GM03348 (cell line): ENCODE measurements around the gene TAPBPL.
"Not testable (repeated sequence)": the region's sequence is repeated elsewhere in the genome, so short reads cannot be mapped to it uniquely, and the experiment has no call there.

ENCODE experiments used
- DNase-seq: peaks from one replicate; pipeline ENCODE4 v3.0.0; 2012; ENCODE audit warnings: low spot score

TAPBPL gene

DNA sequence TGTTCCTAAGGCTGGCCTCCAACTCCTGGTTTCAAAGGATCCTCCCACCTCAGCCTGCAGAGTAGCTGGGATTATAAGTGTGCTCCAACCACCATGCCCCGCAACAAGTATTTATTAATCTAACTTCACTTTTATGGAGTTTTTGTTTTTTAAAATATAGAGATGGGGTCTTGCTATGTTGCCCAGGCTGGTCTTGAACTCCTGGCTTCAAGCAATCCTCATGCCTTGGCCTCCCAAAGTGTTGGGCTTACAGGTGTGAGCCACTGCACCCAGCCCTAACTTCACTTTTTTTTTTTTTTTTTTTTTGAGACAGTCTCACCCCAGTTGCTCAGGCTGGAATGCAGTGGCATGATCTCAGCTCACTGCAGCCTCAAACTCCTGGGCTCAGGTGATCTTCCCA lies 38.8 kb downstream of the TAPBPL start:
- not testable (repeated sequence) for DNase-seq

DNA sequence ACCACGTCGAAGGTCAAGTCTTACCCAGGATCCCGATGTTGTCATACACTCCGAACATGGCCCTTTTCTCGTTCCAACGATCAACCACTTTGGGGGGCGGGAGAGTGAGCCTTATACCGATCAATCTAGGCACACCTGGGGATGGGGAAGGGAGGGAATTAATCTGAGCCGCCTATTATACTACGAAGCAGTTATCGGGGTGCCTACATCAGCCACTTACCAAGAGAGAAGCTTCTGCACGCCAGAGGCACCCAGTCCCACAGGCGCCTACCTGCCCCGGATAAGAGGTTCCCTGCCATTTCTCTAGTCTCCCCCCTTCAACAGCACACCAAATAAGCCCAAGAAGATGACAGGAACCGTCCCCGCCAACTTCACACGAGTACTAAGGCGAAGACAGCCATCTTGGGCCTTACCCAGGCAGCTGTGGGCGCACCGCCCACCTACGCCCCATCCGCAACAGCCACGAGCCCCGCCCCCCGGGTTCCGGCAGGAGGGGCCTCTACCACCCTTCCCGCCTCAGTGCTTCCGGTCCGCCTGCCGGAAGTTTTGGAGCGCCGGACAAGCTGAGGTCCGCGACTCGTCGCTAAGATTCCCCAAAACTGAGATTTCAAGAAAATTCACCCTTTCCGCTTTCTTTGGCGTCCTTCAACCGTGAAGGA lies 41.1 kb downstream of the TAPBPL start, which contains the start of gene MRPL51:
Gene MRPL51, minus strand, starts transcription at position 425 of the 659 bp plus-strand sequence. Its CDS starts 126 bp downstream, at position 299.
- peak; percentile 96 for DNase-seq

DNA sequence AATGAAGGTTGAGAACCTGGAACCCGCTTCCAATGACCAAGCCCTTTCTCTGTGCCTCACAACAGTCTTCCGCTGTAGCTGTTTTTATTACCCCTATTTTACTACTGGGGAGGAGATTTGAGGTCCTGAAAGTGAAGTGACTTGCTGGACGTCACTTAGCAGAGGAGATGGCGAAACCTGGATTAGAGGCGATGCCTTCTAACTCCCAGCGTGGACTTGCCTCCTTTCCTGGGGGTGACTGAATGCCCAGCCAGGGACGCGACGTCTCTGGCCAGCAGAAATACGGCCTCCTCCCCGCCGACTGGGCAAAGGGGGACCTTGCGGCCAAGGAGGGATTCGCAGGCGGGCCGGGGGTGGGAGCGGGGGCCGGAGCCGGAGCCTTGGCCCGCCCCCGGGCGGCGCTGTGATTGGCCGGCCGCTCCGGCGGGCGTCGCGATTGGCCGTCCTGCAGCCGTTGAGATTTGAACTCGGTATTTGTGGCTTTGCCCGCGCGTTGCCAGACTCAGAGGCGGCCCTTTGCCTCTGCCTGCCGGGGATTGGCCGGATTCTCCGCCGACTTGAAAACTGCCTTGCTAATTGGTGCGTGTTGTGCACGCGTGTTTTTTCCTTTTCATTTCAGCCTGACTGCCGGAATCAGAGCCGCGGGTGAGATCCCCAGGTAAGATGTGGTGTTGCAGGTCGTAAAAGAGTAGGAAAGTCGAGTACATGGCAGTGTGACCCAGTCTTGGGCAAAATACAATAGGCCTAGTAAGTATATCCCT lies 41.8 kb downstream of the TAPBPL start, which contains the start of gene NCAPD2:
Gene NCAPD2, plus strand, starts transcription at position 606 of the 761 bp plus-strand sequence. CDS start 997 bp downstream, outside the sequence.
- peak; percentile 99 for DNase-seq

DNA sequence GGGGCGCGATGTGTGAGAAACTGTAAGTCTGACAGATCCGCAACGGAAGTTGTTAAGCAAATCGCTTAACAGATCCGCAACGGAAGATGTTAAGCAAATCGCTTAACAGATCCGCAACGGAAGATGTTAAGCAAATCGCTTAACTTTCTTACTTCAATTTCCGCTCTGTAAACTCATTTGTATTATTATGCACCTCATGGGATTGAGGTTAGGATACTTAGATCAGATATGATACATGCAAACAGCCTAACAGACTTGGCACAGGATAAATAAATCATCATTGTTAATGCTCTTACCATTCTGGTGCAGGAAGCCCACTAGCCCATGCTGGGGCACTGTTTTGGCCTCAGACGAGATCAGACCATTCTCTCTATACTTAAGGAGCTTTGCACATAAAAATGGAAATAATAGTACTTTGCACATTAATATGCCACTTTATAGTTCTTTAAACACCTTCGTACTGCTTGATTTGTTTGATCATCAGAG lies 42.5 kb downstream of the TAPBPL start:
- no peak for DNase-seq

DNA sequence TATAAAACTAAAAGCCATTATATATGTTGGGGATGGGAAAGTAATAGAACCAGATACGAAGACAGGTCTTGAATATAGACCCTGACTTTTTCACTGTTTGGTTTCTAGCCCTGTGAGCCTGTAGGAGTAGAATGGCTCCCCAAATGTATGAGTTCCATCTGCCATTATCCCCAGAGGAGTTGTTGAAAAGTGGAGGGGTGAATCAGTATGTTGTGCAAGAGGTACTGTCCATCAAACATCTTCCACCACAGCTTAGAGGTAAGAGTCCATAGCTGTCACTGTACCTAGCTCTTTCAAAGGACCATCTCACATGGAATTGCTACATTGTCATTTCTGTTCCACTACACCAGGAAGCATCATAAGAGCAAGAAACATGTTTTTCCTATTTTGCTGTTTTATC lies 43.1 kb downstream of the TAPBPL start:
- no peak for DNase-seq

DNA sequence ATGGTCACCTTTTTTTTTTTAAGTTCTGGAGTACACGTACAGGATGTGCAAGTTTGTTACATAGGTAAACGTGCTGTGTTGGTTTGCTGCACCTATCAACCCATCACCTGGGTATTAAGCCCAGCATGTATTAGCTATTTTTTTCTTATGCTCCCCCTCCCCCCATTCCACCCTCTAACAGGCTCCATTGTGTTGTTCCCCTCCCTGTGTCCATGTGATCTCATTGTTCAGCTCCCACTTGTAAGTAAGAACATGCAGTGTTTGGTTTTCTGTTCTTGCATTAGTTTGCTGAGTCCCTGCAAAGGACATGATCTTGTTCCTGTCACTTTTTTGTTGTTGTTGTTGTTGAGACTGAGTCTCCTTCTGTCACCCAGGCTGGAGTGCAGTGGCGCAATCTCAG lies 45.4 kb downstream of the TAPBPL start:
- DNase-seq, result not testable (repeated sequence)

DNA sequence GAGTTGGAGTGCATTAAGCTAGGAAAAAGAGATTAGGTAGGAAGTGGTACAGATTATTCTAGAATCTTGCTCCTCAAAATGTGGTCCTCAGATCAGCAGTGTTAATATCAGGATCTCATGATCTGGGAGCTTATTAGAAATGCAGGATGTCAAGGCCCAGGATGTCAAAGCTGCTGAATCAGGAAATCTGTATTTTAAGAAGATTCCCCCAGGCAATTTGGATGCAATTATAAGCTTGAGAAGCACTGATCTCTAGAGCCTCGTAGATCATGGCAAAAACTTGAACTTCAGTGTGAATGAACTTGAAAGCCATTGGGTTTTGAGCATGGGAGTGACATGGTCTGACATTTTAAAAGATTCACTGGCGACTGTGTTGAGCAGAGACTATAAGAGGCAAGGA lies 48.6 kb downstream of the TAPBPL start:
- DNase-seq, result no peak

DNA sequence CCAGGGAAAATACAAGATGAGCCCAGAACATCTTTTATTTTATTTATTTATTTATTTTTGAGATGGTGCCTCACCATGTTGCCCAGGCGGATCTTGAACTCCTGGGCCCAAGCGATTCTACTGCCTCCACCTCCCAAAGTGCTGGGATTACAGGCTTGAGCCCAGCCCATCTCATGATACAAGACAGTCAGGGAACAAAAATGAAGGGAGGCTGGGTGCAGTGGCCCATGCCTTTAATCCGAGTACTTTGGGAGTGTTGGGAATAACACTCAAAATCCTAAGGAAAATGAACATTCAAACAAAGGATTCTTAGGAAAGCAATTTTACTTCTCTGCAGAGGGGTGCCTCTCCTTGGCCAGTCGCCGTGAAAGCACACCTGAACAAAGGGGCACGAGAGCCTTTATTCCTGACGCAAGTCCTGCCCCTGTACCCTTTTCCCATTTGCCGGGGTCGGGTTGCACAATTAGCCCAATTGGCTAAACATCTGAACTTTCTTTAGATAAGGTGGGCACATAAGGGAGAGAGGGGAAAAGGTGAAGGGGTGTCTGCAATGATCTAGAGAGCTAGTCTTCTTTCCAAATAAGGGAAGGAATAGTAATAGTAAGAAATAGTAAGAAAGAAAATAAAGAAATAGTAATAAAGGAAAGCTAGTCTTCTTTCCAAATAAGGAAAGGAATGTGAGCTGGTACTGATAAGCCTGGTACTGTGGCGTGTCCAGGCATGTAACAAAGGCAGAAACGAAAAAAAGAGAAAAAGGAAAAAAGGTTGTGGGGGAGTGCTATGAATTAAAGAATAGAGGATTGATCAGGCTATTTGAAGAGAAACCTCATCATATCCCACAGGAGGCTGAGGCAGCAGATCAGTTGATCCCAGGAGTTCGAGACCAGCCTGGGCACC lies 55.5 kb downstream of the TAPBPL start:
- DNase-seq, result no peak

DNA sequence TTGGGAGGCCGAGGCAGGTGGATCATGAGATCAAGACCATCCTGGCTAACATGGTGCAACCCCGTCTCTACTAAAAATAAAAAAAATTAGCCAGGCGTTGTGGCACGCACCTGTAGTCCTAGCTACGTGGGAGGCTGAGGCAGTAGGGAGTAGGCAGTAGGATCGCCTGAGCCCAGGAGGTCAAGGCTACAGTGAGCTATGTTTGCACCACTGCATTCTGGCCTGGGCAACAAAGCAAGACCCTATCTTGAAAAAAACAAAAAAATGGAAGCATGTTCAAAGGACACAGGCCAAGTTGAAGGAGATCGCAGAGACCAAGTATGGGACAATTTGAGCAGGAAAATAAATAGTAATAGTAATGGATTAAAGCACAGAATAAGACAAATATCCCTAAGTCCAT lies 56.2 kb downstream of the TAPBPL start:
- DNase-seq, result no peak
